DMS114 treated with DMSO at 0.1 percent for 48 hours (cell line): ENCODE measurements around the gene NHSL1.

Experiments used
- DNase-seq: peaks from one replicate; lab custom pipeline; 2025; ENCODE audit not compliant: unreplicated experiment; lab: John Stamatoyannopoulos, UW

The NHSL1 gene

DNA sequence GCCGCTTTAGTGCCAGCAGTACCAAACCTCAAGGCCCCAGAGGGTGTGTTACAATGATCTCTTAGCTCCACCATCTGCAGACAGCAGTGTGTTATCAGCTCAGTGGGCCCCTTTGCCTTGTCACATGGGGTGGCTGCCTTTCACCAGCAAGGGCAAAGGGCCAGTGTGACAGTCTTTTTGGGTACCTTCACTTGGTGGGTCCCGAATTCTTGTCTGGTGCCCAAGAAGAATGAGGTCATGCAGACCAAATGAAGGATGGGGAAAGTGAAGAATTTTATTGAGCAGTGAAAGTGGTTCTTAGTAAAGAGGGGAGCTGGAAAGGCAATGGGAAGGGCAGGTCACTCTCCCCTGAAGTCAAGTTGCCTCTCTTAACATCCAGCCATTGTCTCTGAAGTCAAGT, 124.5 kb downstream of the NHSL1 start:
- DNase-seq = no peak

DNA sequence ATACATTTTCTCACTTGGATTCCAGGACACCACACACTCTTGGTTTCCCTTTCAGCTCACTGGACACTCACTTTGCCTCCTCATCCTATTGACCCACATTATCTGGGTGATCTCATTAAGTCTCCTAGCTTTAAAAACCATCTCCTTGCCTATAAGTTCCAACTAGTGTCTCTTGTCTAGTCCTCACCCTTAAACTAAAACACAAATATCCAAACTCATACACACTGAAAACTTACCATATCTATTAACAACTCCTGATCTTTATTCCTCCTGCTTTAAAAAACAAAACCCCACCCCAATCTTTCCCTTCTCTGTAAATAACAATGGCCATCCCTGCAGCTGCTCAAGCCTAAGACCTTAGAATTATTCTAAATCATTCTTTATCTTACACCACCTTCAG, 125.1 kb downstream of the NHSL1 start:
- no peak for DNase-seq

DNA sequence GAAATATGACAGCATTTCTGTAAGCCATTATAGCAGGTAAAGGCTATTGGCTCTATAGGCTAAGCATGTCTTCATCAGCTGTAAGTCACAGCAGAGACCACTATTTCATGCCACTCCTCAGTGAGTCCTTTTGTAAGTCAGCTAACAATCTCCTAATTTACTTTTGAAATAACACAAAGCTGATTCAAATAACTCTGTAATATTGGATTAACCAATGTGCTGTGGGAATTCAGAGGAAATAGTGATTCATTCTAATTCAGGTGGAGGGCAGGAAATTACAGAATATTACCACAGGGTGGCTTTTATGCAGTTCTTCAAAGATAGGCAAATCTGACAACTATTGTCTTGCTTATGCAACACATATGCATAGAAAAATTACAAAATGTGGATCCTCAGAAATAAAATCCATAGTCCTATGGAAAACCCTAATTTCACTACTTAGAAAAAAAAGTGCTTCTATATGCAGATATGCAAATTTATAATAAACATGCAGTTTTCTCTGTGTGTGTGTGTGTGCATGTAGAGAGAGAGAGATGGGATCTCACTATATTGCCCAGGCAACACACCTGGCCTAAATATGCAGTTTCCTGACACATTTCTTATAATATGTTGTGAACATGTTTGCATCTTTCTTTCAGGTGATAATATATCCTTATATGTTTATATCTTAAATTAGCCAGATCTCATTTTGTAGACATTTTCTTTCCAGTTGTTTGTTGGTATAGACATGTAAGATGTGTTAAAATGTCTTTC, 126.4 kb downstream of the NHSL1 start:
- DNase-seq = no peak
